ENCODE data around the gene NDUFS1. TPM values are rescaled to one million over a fixed set of nuclear protein-coding genes. Genes with fewer than 3 reads are reported as not detected.
"Not testable (repeated sequence)": the region's sequence is repeated elsewhere in the genome, so short reads cannot be mapped to it uniquely, and the experiment has no call there.

The NDUFS1 gene
- total RNA-seq, 1 donor from 2014 or later, result 82.7 TPM

DNA sequence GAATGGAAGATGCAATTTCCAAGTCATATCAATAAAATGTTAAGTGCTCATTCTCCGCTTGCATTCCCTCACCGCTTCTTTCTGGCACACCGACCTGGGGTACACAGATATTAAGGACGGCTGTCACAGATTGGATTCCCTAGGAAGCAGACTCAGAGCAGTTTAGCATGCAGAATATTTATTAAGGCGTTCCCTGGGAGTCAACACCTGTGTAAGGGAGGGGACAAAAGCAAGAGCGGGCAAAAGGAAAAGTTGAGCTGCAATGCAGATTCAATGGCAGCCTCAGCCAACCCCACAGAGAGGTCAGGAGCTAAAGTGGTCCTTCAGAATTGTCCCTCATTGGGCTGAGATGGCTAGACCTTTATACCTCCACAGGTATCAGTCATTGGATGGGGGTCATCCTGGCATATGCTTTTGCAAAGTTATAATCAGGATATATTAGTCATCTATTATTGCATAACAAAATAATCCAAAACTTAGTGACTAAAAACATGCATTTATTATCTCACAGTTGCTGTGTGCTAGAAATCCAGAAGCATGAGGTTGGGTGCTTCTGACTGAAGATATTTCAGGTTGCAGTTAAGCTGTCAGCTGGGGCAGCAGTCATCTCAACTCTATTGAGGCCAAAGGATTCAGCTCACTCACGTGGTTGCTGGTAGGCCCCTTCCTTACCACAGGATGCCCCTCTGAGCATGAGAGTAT is 46.2 kb downstream of the NDUFS1 start:
- no peak overlapping the region for H3K27ac Mint-ChIP-seq (ENCODE audit: unreplicated experiment)
- no peaks in the 10 kb centered on the region for H3K4me1 Mint-ChIP-seq (ENCODE audit: low read depth)
- no peak overlapping the region for H3K4me3 Mint-ChIP-seq (ENCODE audit: unreplicated experiment)
- peaks cover 6% of the 10 kb centered on the region for H3K9me3 Mint-ChIP-seq (ENCODE audit: low read depth)
- DNase-seq (ENCODE audit: low spot score), result no peak
- no peaks in the 10 kb centered on the region for H3K27me3 Mint-ChIP-seq (ENCODE audit: low read depth)
- TF ChIP-seq, protein P1, sequence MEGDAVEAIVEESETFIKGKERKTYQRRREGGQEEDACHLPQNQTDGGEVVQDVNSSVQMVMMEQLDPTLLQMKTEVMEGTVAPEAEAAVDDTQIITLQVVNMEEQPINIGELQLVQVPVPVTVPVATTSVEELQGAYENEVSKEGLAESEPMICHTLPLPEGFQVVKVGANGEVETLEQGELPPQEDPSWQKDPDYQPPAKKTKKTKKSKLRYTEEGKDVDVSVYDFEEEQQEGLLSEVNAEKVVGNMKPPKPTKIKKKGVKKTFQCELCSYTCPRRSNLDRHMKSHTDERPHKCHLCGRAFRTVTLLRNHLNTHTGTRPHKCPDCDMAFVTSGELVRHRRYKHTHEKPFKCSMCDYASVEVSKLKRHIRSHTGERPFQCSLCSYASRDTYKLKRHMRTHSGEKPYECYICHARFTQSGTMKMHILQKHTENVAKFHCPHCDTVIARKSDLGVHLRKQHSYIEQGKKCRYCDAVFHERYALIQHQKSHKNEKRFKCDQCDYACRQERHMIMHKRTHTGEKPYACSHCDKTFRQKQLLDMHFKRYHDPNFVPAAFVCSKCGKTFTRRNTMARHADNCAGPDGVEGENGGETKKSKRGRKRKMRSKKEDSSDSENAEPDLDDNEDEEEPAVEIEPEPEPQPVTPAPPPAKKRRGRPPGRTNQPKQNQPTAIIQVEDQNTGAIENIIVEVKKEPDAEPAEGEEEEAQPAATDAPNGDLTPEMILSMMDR (IDR thresholded peaks at IDR 0.05), result no peak
- peaks cover 6% of the 10 kb centered on the region for H3K36me3 Mint-ChIP-seq (ENCODE audit: low read depth)

DNA sequence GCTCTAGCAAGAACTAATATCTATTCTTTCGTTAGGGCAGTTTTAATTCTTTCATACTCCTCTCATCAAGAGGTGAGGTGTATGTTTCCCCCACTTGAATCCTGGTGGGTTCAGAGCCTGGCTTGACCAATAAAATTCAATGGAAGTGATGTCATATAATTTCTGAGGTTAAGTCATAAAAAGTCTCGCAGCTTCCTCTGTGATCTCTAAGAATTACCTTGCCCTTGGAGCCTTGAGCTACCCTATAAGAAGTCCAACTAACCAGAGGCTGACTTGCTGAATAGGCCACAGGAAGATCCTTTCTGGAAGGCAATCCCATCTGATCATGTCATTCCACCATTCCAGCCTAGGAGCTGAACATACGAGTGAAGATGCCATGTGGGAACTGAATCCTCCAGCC is 47.1 kb downstream of the NDUFS1 start:
- Mint-ChIP-seq H3K9me3 (ENCODE audit: low read depth) (peaks cover 6% of the 10 kb centered on the region), H3K4me3 (ENCODE audit: unreplicated experiment) (no peak overlapping the region)
- no peak for DNase-seq (ENCODE audit: low spot score)

DNA sequence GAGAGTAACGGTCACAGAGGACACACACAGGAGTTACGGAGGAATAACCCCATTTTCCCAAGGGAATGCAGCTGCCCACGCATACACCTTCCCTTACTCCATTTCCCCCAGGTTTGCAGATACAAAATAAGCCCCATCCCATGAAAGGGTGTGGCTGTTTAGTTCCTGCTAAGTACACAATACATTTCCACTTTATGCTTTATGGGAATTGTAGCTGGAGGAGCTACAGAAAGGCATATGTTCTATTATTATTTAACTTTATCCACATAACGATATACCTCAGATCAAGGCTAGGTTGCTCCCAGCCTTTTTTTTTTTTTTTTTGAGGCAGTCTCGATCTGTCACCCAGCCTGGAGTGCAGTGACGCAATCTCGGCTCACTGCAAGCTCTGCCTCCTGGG is 50.5 kb downstream of the NDUFS1 start:
- Mint-ChIP-seq H3K27ac (ENCODE audit: unreplicated experiment) (no peak overlapping the region), H3K9me3 (ENCODE audit: low read depth) (peaks cover 6% of the 10 kb centered on the region), H3K4me1 (ENCODE audit: low read depth) (peaks cover 4% of the 10 kb centered on the region), H3K36me3 (ENCODE audit: low read depth) (peaks cover 2% of the 10 kb centered on the region), H3K27me3 (ENCODE audit: low read depth) (no peaks in the 10 kb centered on the region), H3K4me3 (ENCODE audit: unreplicated experiment) (no peak overlapping the region)
- no peak for DNase-seq (ENCODE audit: low spot score)
- TF ChIP-seq, protein P1 (IDR thresholded peaks at IDR 0.05), result no peak

More for the DNA sequence above, 47.1 kb downstream of the NDUFS1 start:
- no peaks in the 10 kb centered on the region for H3K4me1 Mint-ChIP-seq (ENCODE audit: low read depth)
- H3K27ac Mint-ChIP-seq (ENCODE audit: unreplicated experiment), result no peak overlapping the region
- TF ChIP-seq, protein P1 (IDR thresholded peaks at IDR 0.05), result no peak
- H3K27me3 Mint-ChIP-seq (ENCODE audit: low read depth), result no peaks in the 10 kb centered on the region
- H3K36me3 Mint-ChIP-seq (ENCODE audit: low read depth), result peaks cover 6% of the 10 kb centered on the region

DNA sequence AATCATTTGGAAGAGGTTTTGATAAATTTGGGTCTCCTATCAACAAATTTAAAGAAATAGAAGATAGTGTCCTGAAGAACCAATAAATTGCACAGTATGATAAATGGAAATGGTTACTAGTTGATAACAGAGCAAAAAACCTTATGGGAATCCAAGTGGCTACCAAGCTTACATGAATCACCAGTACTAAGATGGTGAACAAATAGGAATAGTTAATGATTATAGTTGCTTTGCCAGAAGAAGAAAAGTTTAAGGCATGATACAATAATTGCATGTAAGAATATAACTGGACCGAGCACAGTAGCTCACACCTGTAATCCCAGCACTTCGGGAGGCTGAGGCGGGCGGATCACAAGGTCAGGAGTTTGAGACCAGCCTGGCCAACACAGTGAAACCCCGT is 53.7 kb downstream of the NDUFS1 start:
- Mint-ChIP-seq H3K27me3 (ENCODE audit: low read depth) (no peaks in the 10 kb centered on the region), H3K36me3 (ENCODE audit: low read depth) (no peaks in the 10 kb centered on the region), H3K27ac (ENCODE audit: unreplicated experiment) (peak overlapping the region; percentile 2), H3K4me3 (ENCODE audit: unreplicated experiment) (no peak overlapping the region), H3K9me3 (ENCODE audit: low read depth) (no peaks in the 10 kb centered on the region), H3K4me1 (ENCODE audit: low read depth) (peaks cover 4% of the 10 kb centered on the region)
- TF ChIP-seq, protein P1 (IDR thresholded peaks at IDR 0.05), result no peak
- DNase-seq (ENCODE audit: low spot score), result no peak

DNA sequence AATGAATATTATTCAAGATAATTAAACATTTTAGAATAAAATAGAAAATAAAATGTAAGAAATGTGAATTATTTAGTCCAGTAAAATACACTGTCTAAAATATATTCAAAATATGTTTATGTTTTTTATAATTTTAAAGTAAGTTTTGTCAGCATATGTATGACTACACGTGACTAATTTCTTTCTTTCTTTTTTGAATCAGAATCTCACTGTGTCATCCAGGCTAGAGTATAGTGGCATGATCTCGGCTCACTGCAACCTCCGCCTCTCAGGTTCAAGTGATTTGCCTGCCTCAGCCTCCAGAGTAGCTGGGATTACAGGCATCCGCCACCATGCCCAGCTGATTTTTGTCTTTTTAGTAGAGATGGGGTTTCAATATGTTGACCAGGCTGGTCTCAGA is 54.2 kb downstream of the NDUFS1 start:
- DNase-seq (ENCODE audit: low spot score), result no peak
- Mint-ChIP-seq H3K4me3 (ENCODE audit: unreplicated experiment) (no peak overlapping the region), H3K36me3 (ENCODE audit: low read depth) (no peaks in the 10 kb centered on the region), H3K9me3 (ENCODE audit: low read depth) (no peaks in the 10 kb centered on the region), H3K27me3 (ENCODE audit: low read depth) (no peaks in the 10 kb centered on the region), H3K4me1 (ENCODE audit: low read depth) (peaks cover 4% of the 10 kb centered on the region), H3K27ac (ENCODE audit: unreplicated experiment) (no peak overlapping the region)
- TF ChIP-seq, protein P1 (IDR thresholded peaks at IDR 0.05), result no peak

DNA sequence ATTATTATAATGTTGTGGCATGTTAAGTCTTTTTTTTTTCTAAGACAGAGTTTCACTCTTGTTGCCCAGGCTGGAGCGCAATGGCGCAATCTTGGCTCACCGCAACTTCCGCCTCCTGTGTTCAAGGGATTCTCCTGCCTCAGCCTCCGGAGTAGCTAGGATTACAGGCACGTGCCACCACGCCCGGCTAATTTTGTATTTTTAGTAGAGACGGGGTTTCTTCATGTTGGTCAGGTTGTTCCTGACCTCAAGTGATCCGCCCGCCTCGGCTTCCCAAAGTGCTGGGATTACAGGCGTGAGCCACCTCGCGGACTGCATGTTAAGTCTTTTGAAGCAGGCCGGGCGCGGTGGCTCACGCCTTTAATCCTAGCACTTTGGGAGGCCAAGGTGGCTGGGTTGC is 60.4 kb downstream of the NDUFS1 start:
- H3K27me3 Mint-ChIP-seq (ENCODE audit: low read depth); DNase-seq (ENCODE audit: low spot score); H3K4me1 Mint-ChIP-seq (ENCODE audit: low read depth); H3K4me3 Mint-ChIP-seq (ENCODE audit: unreplicated experiment); H3K36me3 Mint-ChIP-seq (ENCODE audit: low read depth); H3K27ac Mint-ChIP-seq (ENCODE audit: unreplicated experiment); H3K9me3 Mint-ChIP-seq (ENCODE audit: low read depth): not testable (repeated sequence)

All from chondrocyte (in vitro differentiated cells).